A549 (cell line): Measurements from ENCODE around the gene RNASE1. TPM values are rescaled to one million over a fixed set of nuclear protein-coding genes. Genes with fewer than 3 reads are reported as not detected.
"Not testable (repeated sequence)": the region's sequence is repeated elsewhere in the genome, so short reads cannot be mapped to it uniquely, and the experiment has no call there.

Experiments
- ATAC-seq, 2 experiments: fragments of 200-7000 bp in 1 of 2; fragments of >200 bp in 1 of 2; cut with Nextera tagmentation in 1 of 2; cut with Tn5 transposase in 1 of 2; 3 replicates each; pipeline versions ENCODE4 v1.8.0 to v1.9.1; 2018 to 2020; ENCODE audit warnings: mild to moderate bottlenecking in 1 of 2, moderate library complexity in 1 of 2
- CTCF ChIA-PET: fragments of 300-600 bp; sonication (Branson Sonifier 250); formaldehyde crosslinking; extraction: SDS; loops from one replicate; lab custom pipeline; 2021; ENCODE audit warnings: antibody characterized with exemption, inconsistent platforms; lab: Yijun Ruan, JAX
- POLR2A ChIA-PET: fragments of 350-600 bp; formaldehyde crosslinking; extraction: SDS; loops from one replicate; lab custom pipeline; 2021; ENCODE audit warnings: antibody characterized with exemption, inconsistent platforms; lab: Yijun Ruan, JAX
- DNase-seq, 2 experiments: peaks; one replicate each; pipeline versions ENCODE4 v3.0.0 to v3.0.0-alpha.2; 2011 to 2016; ENCODE audit warnings: low read depth in 1 of 2, low spot score in 1 of 2
- FAIRE-seq: peaks from 2 replicates; lab custom pipeline; 2011; peaks lifted over from hg19 to GRCh38; lab: Jason Lieb, UNC
- H3K27ac ChIP-seq, 2 experiments: fragments of >200 bp; sonication (Bioruptor Twin); formaldehyde crosslinking; 3 replicates each; pipeline ENCODE4 v1.5.1; 2016 to 2017
- H3K4me1 ChIP-seq: fragments of >200 bp; sonication (Bioruptor Twin); formaldehyde crosslinking; 3 replicates; pipeline ENCODE4 v1.6.1; 2016
- H3K4me2 ChIP-seq: fragments of >200 bp; sonication (Bioruptor Twin); formaldehyde crosslinking; 3 replicates; pipeline ENCODE4 v1.6.1; 2016
- H3K4me3 ChIP-seq: fragments of >200 bp; sonication (Bioruptor Twin); formaldehyde crosslinking; 3 replicates; pipeline ENCODE4 v1.5.1; 2016
- H3K9me3 ChIP-seq: fragments of >200 bp; sonication (Bioruptor Twin); formaldehyde crosslinking; 3 replicates; pipeline ENCODE4 v1.6.1; 2016
- CBX2 ChIP-seq: fragments of 200-600 bp; sonication (generic); IDR thresholded peaks from 2 replicates; pipeline ENCODE4 v1.6.1; 2016; ENCODE audit warnings: low read depth, mild to moderate bottlenecking, borderline replicate concordance
- CBX8 ChIP-seq: fragments of 200-600 bp; sonication (generic); IDR thresholded peaks from 2 replicates; pipeline ENCODE4 v1.6.1; 2016
- CHD2 ChIP-seq: fragments of 150-350 bp; IDR thresholded peaks from 2 replicates; pipeline ENCODE4 v1.6.1; 2014; ENCODE audit warnings: low read length; ENCODE audit not compliant: partially characterized antibody
- CHD4 ChIP-seq: fragments of 200-600 bp; sonication (generic); IDR thresholded peaks from 2 replicates; pipeline ENCODE4 v1.6.1; 2016; ENCODE audit warnings: antibody characterized with exemption, mild to moderate bottlenecking, borderline replicate concordance
- EHF ChIP-seq: fragments of 250-450 bp; sonication (Bioruptor Pico); IDR thresholded peaks from 2 replicates; pipeline ENCODE4 v1.5.0; 2020; ENCODE audit warnings: mild to moderate bottlenecking
- ESRRA ChIP-seq: fragments of 150-350 bp; IDR thresholded peaks from 2 replicates; pipeline ENCODE4 v1.6.1; 2014; ENCODE audit warnings: mild to moderate bottlenecking, low read length, borderline replicate concordance
- FOSB ChIP-seq: fragments of 250-450 bp; sonication (Bioruptor Pico); IDR thresholded peaks from 2 replicates; pipeline ENCODE4 v1.5.0; 2020; ENCODE audit warnings: mild to moderate bottlenecking, moderate library complexity
- FOXS1 ChIP-seq: fragments of 250-450 bp; sonication (Bioruptor Pico); IDR thresholded peaks from 2 replicates; pipeline ENCODE4 v1.5.0; 2020; ENCODE audit warnings: mild to moderate bottlenecking, moderate library complexity
- GATA3 ChIP-seq: IDR thresholded peaks from 2 replicates; pipeline ENCODE4 v1.6.1; 2012; ENCODE audit warnings: borderline replicate concordance
- HDAC2 ChIP-seq: fragments of 200-600 bp; sonication (generic); IDR thresholded peaks from 2 replicates; pipeline ENCODE4 v1.6.1; 2016
- HOXB13 ChIP-seq: fragments of 250-450 bp; sonication (Bioruptor Pico); IDR thresholded peaks from 2 replicates; pipeline ENCODE4 v1.5.0; 2020; ENCODE audit warnings: low read depth, mild to moderate bottlenecking, moderate library complexity
- HOXB5 ChIP-seq: fragments of 250-450 bp; sonication (Bioruptor Pico); IDR thresholded peaks from 2 replicates; pipeline ENCODE4 v1.5.0; 2020; ENCODE audit warnings: mild to moderate bottlenecking, moderate library complexity
- JUN ChIP-seq, 2 experiments: fragments of >200 bp; sonication (Bioruptor Twin); formaldehyde crosslinking; IDR thresholded peaks; 2 replicates in 1 of 2; 3 replicates in 1 of 2; pipeline ENCODE4 v1.6.1; 2016 to 2017
- JUNB ChIP-seq: fragments of >200 bp; sonication (Bioruptor Twin); formaldehyde crosslinking; IDR thresholded peaks from 2 replicates; pipeline ENCODE4 v1.6.1; 2016
- MAFK ChIP-seq: fragments of 450-650 bp; IDR thresholded peaks from 2 replicates; pipeline ENCODE4 v1.6.1; 2014; ENCODE audit not compliant: partially characterized antibody
- MYC ChIP-seq: IDR thresholded peaks from 2 replicates; pipeline ENCODE4 v1.6.1; 2012; ENCODE audit warnings: mild to moderate bottlenecking, inconsistent platforms, low read length, improper control_type of control experiment, borderline replicate concordance
- POLR2AphosphoS2 ChIP-seq: conservative IDR thresholded peaks from 2 replicates; pipeline ENCODE4 v1.6.1; 2012; ENCODE audit warnings: low read length, improper control_type of control experiment, inconsistent platforms
- RAD21 ChIP-seq, 2 experiments: fragments of >200 bp in 1 of 2; sonication (Bioruptor Twin) in 1 of 2; formaldehyde crosslinking in 1 of 2; IDR thresholded peaks in 1 of 2; conservative IDR thresholded peaks in 1 of 2; 2 replicates in 1 of 2; 3 replicates in 1 of 2; pipeline ENCODE4 v1.6.1; 2012 to 2018; ENCODE audit warnings: inconsistent platforms in 1 of 2
- RCOR1 ChIP-seq: fragments of 150-350 bp; IDR thresholded peaks from 2 replicates; pipeline ENCODE4 v1.6.1; 2014; ENCODE audit warnings: antibody characterized with exemption, low read length, low read depth
- RFX5 ChIP-seq: fragments of 450-650 bp; IDR thresholded peaks from 2 replicates; pipeline ENCODE4 v1.7.1; 2014; ENCODE audit warnings: antibody characterized with exemption, mild to moderate bottlenecking, moderate library complexity
- RNF2 ChIP-seq: fragments of 200-600 bp; sonication (generic); IDR thresholded peaks from 2 replicates; pipeline ENCODE4 v1.6.1; 2016; ENCODE audit warnings: low read depth, mild to moderate bottlenecking, antibody characterized with exemption, moderate library complexity, borderline replicate concordance
- TFCP2L1 ChIP-seq: fragments of 250-450 bp; sonication (Bioruptor Pico); IDR thresholded peaks from 2 replicates; pipeline ENCODE4 v1.5.0; 2021; ENCODE audit warnings: mild to moderate bottlenecking
- TP53 ChIP-seq: fragments of 250-450 bp; sonication (Bioruptor Pico); IDR thresholded peaks from 2 replicates; pipeline ENCODE4 v1.5.0; 2021; ENCODE audit warnings: mild to moderate bottlenecking, moderate library complexity
- ZC3H11A ChIP-seq: fragments of 450-650 bp; IDR thresholded peaks from 2 replicates; pipeline ENCODE4 v1.6.1; 2014; ENCODE audit warnings: antibody characterized with exemption, mild to moderate bottlenecking
- ZFP36 ChIP-seq: fragments of 450-650 bp; IDR thresholded peaks from 2 replicates; pipeline ENCODE4 v1.6.1; 2014; ENCODE audit warnings: borderline replicate concordance; ENCODE audit not compliant: partially characterized antibody
- WGBS: methylation state at CpG from one replicate; pipeline ENCODE4 v1.1.6; 2017; ENCODE audit errors: missing lambda C conversion rate; 5-methylcytosine and 5-hydroxymethylcytosine counted together
- polyA plus RNA-seq, 4 experiments: library from polyadenylated mRNA; depleted of rRNA in 3 of 4; stranded (reverse); fragments of >200 nt; fragmentation: RNase III in 1 of 4; extraction: RNeasy Plus Mini Kit Qiagen cat#74134 plus additional on column Dnase treatment in 1 of 4; gene quantifications; 2 replicates in 3 of 4; 3 replicates in 1 of 4; pipeline ENCODE4 v1.2.3, GENCODE V29; 2011 to 2017
- TF ChIP-seq, protein P1 (sequence below): IDR thresholded peaks from 2 replicates; pipeline ENCODE4 v1.6.1; 2012
- TF ChIP-seq, protein P2 (sequence below): fragments of >200 bp; sonication (Bioruptor Twin); formaldehyde crosslinking; IDR thresholded peaks from 2 replicates; pipeline ENCODE4 v1.6.1; 2016
- TF ChIP-seq, protein P3 (sequence below): fragments of 250-450 bp; sonication (Bioruptor Pico); IDR thresholded peaks from 2 replicates; pipeline ENCODE4 v1.5.0; 2021; ENCODE audit warnings: mild to moderate bottlenecking, moderate library complexity, borderline replicate concordance
- TF ChIP-seq, protein P4 (sequence below): fragments of >200 bp; sonication (Bioruptor Twin); formaldehyde crosslinking; IDR thresholded peaks from 3 replicates; pipeline ENCODE4 v1.5.1; 2016

RNASE1 gene
- polyA plus RNA-seq, 2 of the 4 experiments (the other 2 are of a cell fraction) = 0.13 to 1.1 TPM

DNA sequence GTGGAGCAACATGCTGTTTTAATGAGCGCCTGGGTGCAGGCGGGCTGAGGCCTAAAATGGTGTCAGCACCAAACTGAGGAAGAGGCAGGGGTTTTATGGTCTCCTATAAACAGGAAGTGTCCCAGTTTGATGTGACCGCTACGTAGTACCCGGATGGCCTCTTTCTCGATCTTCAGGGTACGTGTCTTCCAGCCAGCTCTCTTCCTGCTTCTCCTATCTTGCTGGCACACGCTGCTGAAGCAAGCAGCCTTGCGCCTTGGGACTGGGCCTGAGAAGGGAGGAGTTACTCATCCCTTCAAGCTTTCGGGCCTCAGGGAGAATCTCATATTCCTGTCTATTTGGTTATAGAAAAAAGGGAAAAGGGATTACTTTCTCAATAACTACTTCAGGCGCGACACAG is 28.2 kb upstream of the RNASE1 start:
- POLR2A ChIA-PET = no interaction called here
- no peak overlapping the region for H3K27ac ChIP-seq
- no peak for FAIRE-seq

DNA sequence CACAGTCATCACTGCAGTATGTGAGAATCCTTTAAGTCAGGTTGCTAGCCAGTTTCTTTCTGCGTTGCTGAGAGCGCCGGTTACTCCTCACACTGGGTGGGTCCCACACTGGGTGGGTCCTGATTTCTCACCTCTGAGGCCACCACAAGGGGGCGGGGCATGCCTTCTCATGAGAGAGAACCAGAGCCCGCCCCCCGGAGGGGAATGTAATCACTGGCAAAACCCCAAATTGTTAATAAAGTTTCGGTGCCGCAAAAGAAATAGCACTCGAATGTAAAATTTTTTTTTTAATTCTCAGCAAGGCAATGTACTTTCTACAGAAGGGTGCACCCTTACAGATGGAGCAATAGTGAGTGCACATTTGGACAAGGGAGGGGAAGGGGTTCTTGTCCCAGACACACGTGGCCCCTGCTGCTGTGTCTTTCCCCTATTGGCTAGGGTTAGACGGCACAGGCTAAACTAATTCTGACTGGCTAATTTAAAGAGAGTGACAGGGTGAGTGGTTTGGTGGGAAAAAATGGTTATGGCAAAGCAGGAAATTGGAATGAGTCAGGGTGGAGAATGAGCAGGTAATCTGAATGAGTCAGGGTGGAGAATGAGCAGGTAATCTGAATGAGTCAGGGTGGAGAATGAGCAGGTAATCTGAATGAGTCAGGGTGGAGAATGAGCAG is 25.5 kb upstream of the RNASE1 start:
- WGBS = 69% methylated on average over 11 of the region's 11 CpGs
- H3K4me2 ChIP-seq, H3K9me3 ChIP-seq, DNase-seq, H3K27ac ChIP-seq, CTCF ChIA-PET, H3K4me1 ChIP-seq, H3K4me3 ChIP-seq, FAIRE-seq, POLR2A ChIA-PET: not testable (repeated sequence)
- peak in 1 of 2 experiments; percentile 33; a peak in 1 of 5 replicates for TF ChIP-seq RAD21 (conservative IDR thresholded peaks at IDR 0.05 in 1 of 2, IDR thresholded peaks at IDR 0.05 in 1 of 2)
- peak in 1 of 2 experiments; percentile 33; a peak in 2 of 6 replicates for ATAC-seq

More for the DNA sequence above, 28.2 kb upstream of the RNASE1 start:
- Histone ChIP-seq H3K4me1 (no peaks in the 10 kb centered on the region), H3K9me3 (peaks cover 3% of the 10 kb centered on the region; the same call in 2 of the 3 replicates), H3K4me3 (no peak overlapping the region), H3K4me2 (no peak overlapping the region)
- no peak for ATAC-seq
- CTCF ChIA-PET = interaction anchor here (2.3 kb wide), 1 partner anchor 140 kb away, joined by 9 read pairs; no protein-coding TSS in a partner anchor
- no peak for DNase-seq
- 92% methylated on average over 12 of the region's 12 CpGs for WGBS
- TF ChIP-seq HDAC2 = no peak
- TF ChIP-seq, protein P1, sequence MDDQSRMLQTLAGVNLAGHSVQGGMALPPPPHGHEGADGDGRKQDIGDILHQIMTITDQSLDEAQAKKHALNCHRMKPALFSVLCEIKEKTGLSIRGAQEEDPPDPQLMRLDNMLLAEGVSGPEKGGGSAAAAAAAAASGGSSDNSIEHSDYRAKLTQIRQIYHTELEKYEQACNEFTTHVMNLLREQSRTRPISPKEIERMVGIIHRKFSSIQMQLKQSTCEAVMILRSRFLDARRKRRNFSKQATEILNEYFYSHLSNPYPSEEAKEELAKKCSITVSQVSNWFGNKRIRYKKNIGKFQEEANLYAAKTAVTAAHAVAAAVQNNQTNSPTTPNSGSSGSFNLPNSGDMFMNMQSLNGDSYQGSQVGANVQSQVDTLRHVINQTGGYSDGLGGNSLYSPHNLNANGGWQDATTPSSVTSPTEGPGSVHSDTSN = no peak
- TF ChIP-seq TFCP2L1 = no peak
- TF ChIP-seq RNF2 = no peak
- TF ChIP-seq, protein P2, sequence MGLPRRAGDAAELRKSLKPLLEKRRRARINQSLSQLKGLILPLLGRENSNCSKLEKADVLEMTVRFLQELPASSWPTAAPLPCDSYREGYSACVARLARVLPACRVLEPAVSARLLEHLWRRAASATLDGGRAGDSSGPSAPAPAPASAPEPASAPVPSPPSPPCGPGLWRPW = no peak
- no peak for TF ChIP-seq ZFP36
- no peak for TF ChIP-seq EHF
- no peak for TF ChIP-seq FOXS1 (CRISPR knock-in tag)
- TF ChIP-seq, protein P3, sequence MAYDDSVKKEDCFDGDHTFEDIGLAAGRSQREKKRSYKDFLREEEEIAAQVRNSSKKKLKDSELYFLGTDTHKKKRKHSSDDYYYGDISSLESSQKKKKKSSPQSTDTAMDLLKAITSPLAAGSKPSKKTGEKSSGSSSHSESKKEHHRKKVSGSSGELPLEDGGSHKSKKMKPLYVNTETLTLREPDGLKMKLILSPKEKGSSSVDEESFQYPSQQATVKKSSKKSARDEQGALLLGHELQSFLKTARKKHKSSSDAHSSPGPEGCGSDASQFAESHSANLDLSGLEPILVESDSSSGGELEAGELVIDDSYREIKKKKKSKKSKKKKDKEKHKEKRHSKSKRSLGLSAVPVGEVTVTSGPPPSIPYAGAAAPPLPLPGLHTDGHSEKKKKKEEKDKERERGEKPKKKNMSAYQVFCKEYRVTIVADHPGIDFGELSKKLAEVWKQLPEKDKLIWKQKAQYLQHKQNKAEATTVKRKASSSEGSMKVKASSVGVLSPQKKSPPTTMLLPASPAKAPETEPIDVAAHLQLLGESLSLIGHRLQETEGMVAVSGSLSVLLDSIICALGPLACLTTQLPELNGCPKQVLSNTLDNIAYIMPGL = no peak
- no peak for TF ChIP-seq MYC
- no peak for TF ChIP-seq ZC3H11A
- TF ChIP-seq ESRRA = no peak
- no peak for TF ChIP-seq JUN (IDR thresholded peaks at IDR 0.05)
- TF ChIP-seq GATA3 = no peak
- TF ChIP-seq, protein P4, sequence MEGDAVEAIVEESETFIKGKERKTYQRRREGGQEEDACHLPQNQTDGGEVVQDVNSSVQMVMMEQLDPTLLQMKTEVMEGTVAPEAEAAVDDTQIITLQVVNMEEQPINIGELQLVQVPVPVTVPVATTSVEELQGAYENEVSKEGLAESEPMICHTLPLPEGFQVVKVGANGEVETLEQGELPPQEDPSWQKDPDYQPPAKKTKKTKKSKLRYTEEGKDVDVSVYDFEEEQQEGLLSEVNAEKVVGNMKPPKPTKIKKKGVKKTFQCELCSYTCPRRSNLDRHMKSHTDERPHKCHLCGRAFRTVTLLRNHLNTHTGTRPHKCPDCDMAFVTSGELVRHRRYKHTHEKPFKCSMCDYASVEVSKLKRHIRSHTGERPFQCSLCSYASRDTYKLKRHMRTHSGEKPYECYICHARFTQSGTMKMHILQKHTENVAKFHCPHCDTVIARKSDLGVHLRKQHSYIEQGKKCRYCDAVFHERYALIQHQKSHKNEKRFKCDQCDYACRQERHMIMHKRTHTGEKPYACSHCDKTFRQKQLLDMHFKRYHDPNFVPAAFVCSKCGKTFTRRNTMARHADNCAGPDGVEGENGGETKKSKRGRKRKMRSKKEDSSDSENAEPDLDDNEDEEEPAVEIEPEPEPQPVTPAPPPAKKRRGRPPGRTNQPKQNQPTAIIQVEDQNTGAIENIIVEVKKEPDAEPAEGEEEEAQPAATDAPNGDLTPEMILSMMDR = no peak

DNA sequence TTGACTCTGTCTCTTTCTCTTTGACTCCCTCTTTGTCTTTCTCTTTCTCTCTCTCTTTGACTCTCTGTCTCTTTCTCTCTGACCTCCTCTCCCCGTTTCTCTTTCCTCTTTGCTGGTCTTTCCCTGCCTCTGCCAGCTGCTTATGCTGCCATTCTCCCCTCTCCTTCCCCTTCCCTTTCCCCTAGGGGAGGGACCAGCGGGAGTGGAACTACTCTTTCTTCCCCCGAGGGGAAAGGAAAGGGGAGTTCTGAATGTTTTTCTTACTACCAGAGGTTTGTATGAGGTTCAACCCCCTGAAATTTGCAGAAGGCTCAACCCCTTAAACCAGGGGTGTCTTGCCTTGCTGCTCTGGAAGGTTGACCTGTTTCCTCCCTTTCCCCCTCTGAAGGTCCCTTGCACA is 24.7 kb upstream of the RNASE1 start:
- Histone ChIP-seq H3K4me1 (no peaks in the 10 kb centered on the region), H3K27ac (no peak overlapping the region), H3K4me3 (no peak overlapping the region), H3K4me2 (no peak overlapping the region), H3K9me3 (peaks cover 3% of the 10 kb centered on the region; the same call in 2 of the 3 replicates)
- TF ChIP-seq CBX8 (no peak), FOXS1 (CRISPR knock-in tag) (no peak), CHD2 (no peak), FOSB (CRISPR knock-in tag) (no peak), ZC3H11A (no peak), HOXB5 (CRISPR knock-in tag) (no peak), CBX2 (no peak), RCOR1 (no peak), TFCP2L1 (no peak), CHD4 (no peak), JUNB (no peak), HOXB13 (no peak), TP53 (CRISPR knock-in tag) (no peak), MAFK (no peak), POLR2AphosphoS2 (no peak), RFX5 (no peak)
- TF ChIP-seq, protein P2 = no peak
- 30% methylated on average over 3 of the region's 3 CpGs for WGBS
- no peak for FAIRE-seq
- POLR2A ChIA-PET = no interaction called here
- CTCF ChIA-PET = no interaction called here
- no peak for ATAC-seq
- DNase-seq = no peak
